ENCODE data around the gene CYB5RL. TPM values are rescaled to one million over a fixed set of nuclear protein-coding genes. Genes with fewer than 3 reads are reported as not detected.
"Not testable (repeated sequence)": the region's sequence is repeated elsewhere in the genome, so short reads cannot be mapped to it uniquely, and the experiment has no call there.

CYB5RL gene
- total RNA-seq, 1 experiment from 2014 or later: 14.3 TPM

- peaks cover 30% of the 10 kb centered on the region for H3K36me3 ChIP-seq (replicated peaks; ENCODE audit: control insufficient read depth, insufficient read depth, low read length)
- no peak for DNase-seq
- no peaks in the 10 kb centered on the region for H3K27me3 ChIP-seq (ENCODE audit: control insufficient read depth, insufficient read depth, low read length)
- H3K4me3 ChIP-seq (ENCODE audit: insufficient read depth, low read depth, low read length): no peak overlapping the region
These were observed 20.4 kb upstream of the CYB5RL start for GRCh38 chr1:54220004-54220811.

- H3K4me3 ChIP-seq (ENCODE audit: insufficient read depth, low read depth, low read length): no peak overlapping the region
- no peaks in the 10 kb centered on the region for H3K27me3 ChIP-seq (ENCODE audit: control insufficient read depth, insufficient read depth, low read length)
- peaks cover 35% of the 10 kb centered on the region for H3K36me3 ChIP-seq (replicated peaks; ENCODE audit: control insufficient read depth, insufficient read depth, low read length)
- no peak for DNase-seq
These were observed 19.8 kb upstream of the CYB5RL start for GRCh38 chr1:54219688-54220003.

GRCh38 chr1:54218883-54219687 is 19.3 kb upstream of the CYB5RL start:
- peak; percentile 48 for DNase-seq
- Histone ChIP-seq H3K4me3 (ENCODE audit: insufficient read depth, low read depth, low read length) (no peak overlapping the region), H3K36me3 (replicated peaks; ENCODE audit: control insufficient read depth, insufficient read depth, low read length) (peaks cover 38% of the 10 kb centered on the region), H3K27me3 (ENCODE audit: control insufficient read depth, insufficient read depth, low read length) (no peaks in the 10 kb centered on the region)

GRCh38 chr1:54215523-54215922 is 15.7 kb upstream of the CYB5RL start:
- DNase-seq: no peak
- H3K4me3 ChIP-seq (ENCODE audit: insufficient read depth, low read depth, low read length): no peak overlapping the region
- H3K27me3 ChIP-seq (ENCODE audit: control insufficient read depth, insufficient read depth, low read length): no peaks in the 10 kb centered on the region
- H3K36me3 ChIP-seq (replicated peaks; ENCODE audit: control insufficient read depth, insufficient read depth, low read length): peaks cover 64% of the 10 kb centered on the region

DNA sequence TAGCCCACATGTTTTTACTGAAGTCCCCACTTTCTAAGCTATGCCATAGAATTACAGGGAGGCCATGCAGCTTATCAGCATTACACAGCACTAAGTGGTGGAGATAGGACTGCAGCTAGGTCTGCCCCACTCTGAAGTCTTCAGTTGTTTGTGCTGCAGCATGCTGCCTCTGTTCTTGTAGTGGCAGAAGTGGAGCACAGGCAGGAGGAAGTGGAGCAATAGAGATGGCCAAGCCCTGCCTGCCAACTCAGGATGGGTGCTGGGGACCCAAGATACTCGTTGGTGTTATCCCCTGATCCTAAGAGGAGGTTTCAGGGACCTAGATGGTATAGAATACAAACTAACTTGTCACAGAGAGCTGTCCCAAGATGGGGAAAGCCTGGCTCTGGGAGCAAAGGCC is 13.0 kb upstream of the CYB5RL start:
- Histone ChIP-seq H3K27me3 (ENCODE audit: control insufficient read depth, insufficient read depth, low read length) (no peaks in the 10 kb centered on the region), H3K36me3 (replicated peaks; ENCODE audit: control insufficient read depth, insufficient read depth, low read length) (peaks cover 72% of the 10 kb centered on the region), H3K4me3 (ENCODE audit: insufficient read depth, low read depth, low read length) (no peak overlapping the region)
- no peak for DNase-seq

DNA sequence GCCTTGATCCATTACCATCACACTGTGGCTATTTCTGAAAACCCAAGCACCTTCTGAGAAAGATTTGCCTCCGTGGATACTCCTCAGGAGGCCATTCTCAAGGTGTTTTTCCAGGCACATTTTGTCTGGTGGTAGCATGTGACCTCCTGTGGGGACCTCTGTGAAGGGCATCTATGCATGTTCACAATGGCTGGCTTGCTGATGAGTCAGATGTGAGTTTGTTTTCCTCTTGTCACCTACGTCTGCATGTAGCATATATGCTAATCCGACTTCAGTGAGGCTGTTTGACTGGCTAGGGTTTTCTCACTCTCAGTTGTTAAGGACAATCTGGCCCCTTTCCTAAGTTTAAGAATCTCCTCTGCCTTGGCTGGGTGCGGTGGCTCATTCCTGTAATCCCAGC is 8.1 kb upstream of the CYB5RL start:
- peaks cover 56% of the 10 kb centered on the region for H3K36me3 ChIP-seq (replicated peaks; ENCODE audit: control insufficient read depth, insufficient read depth, low read length)
- DNase-seq; H3K27me3 ChIP-seq (ENCODE audit: control insufficient read depth, insufficient read depth, low read length): not testable (repeated sequence)

GRCh38 chr1:54207287-54207686 is 7.5 kb upstream of the CYB5RL start:
- Histone ChIP-seq H3K27me3 (ENCODE audit: control insufficient read depth, insufficient read depth, low read length) (no peaks in the 10 kb centered on the region), H3K4me3 (ENCODE audit: insufficient read depth, low read depth, low read length) (no peak overlapping the region), H3K36me3 (replicated peaks; ENCODE audit: control insufficient read depth, insufficient read depth, low read length) (peaks cover 50% of the 10 kb centered on the region)
- DNase-seq: no peak

More for the DNA sequence above, 8.1 kb upstream of the CYB5RL start:
- H3K4me3 ChIP-seq (ENCODE audit: insufficient read depth, low read depth, low read length): not testable (repeated sequence)

GRCh38 chr1:54204199-54204598 is 4.4 kb upstream of the CYB5RL start:
- peaks cover 25% of the 10 kb centered on the region for H3K36me3 ChIP-seq (replicated peaks; ENCODE audit: control insufficient read depth, insufficient read depth, low read length)
- no peak for DNase-seq
- H3K4me3 ChIP-seq (ENCODE audit: insufficient read depth, low read depth, low read length): no peak overlapping the region
- H3K27me3 ChIP-seq (ENCODE audit: control insufficient read depth, insufficient read depth, low read length): no peaks in the 10 kb centered on the region

DNA sequence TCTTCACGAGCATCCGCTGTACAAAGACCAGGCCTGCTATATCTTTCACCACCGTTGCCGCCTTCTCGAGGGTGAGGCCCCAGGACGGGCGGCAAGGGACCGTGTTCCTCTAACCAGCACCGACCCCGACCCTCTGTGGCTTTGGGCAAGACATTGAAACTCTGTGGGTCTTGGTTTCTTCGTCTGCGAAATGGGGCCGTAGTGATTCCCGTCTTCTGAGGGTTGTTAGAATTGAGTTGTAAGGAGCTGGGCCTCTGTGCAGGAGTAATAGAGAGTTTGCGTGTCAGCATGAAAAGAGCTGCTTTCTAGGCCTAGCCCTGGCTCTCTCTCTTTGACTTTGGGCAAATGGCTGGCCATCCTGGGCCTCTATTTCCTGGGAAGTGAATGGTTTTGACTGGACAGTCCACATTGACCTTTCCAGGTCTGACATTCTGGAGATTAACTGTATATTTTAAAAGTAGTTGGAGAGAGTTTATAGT is 728 bp upstream of the CYB5RL start:
- H3K27me3 ChIP-seq (ENCODE audit: control insufficient read depth, insufficient read depth, low read length): no peaks in the 10 kb centered on the region
- peak overlapping the region; percentile 100 for H3K4me3 ChIP-seq (ENCODE audit: insufficient read depth, low read depth, low read length)
- DNase-seq: no peak

GRCh38 chr1:54199151-54199764 is 572 bp downstream of the CYB5RL start:
- peak overlapping the region; percentile 100 for H3K4me3 ChIP-seq (ENCODE audit: insufficient read depth, low read depth, low read length)
- no peaks in the 10 kb centered on the region for H3K27me3 ChIP-seq (ENCODE audit: control insufficient read depth, insufficient read depth, low read length)
- H3K36me3 ChIP-seq (replicated peaks; ENCODE audit: control insufficient read depth, insufficient read depth, low read length): peaks cover 3% of the 10 kb centered on the region
- DNase-seq: peak; percentile 71

More for the DNA sequence above, 728 bp upstream of the CYB5RL start:
- peaks cover 10% of the 10 kb centered on the region for H3K36me3 ChIP-seq (replicated peaks; ENCODE audit: control insufficient read depth, insufficient read depth, low read length)

- Histone ChIP-seq H3K27me3 (ENCODE audit: control insufficient read depth, insufficient read depth, low read length) (no peaks in the 10 kb centered on the region), H3K36me3 (replicated peaks; ENCODE audit: control insufficient read depth, insufficient read depth, low read length) (peaks cover 3% of the 10 kb centered on the region), H3K4me3 (ENCODE audit: insufficient read depth, low read depth, low read length) (no peak overlapping the region)
- no peak for DNase-seq
These were observed 6.4 kb downstream of the CYB5RL start for GRCh38 chr1:54193453-54193852.

GRCh38 chr1:54191525-54191924 is 8.3 kb downstream of the CYB5RL start:
- no peaks in the 10 kb centered on the region for H3K27me3 ChIP-seq (ENCODE audit: control insufficient read depth, insufficient read depth, low read length)
- peaks cover 3% of the 10 kb centered on the region for H3K36me3 ChIP-seq (replicated peaks; ENCODE audit: control insufficient read depth, insufficient read depth, low read length)
- H3K4me3 ChIP-seq (ENCODE audit: insufficient read depth, low read depth, low read length): no peak overlapping the region
- no peak for DNase-seq

GRCh38 chr1:54190526-54190925 is 9.3 kb downstream of the CYB5RL start:
- H3K36me3 ChIP-seq (replicated peaks; ENCODE audit: control insufficient read depth, insufficient read depth, low read length): peaks cover 2% of the 10 kb centered on the region
- no peaks in the 10 kb centered on the region for H3K27me3 ChIP-seq (ENCODE audit: control insufficient read depth, insufficient read depth, low read length)
- DNase-seq: no peak
- H3K4me3 ChIP-seq (ENCODE audit: insufficient read depth, low read depth, low read length): no peak overlapping the region

GRCh38 chr1:54188291-54188690 is 11.5 kb downstream of the CYB5RL start:
- no peak for DNase-seq
- no peaks in the 10 kb centered on the region; the same call in none of the 2 replicates for H3K36me3 ChIP-seq (replicated peaks; ENCODE audit: control insufficient read depth, insufficient read depth, low read length)
- no peaks in the 10 kb centered on the region; the same call in 1 of the 2 replicates for H3K27me3 ChIP-seq (ENCODE audit: control insufficient read depth, insufficient read depth, low read length)
- no peak overlapping the region for H3K4me3 ChIP-seq (ENCODE audit: insufficient read depth, low read depth, low read length)
